ENCODE data around the gene CCDC77.

The CCDC77 gene

DNA sequence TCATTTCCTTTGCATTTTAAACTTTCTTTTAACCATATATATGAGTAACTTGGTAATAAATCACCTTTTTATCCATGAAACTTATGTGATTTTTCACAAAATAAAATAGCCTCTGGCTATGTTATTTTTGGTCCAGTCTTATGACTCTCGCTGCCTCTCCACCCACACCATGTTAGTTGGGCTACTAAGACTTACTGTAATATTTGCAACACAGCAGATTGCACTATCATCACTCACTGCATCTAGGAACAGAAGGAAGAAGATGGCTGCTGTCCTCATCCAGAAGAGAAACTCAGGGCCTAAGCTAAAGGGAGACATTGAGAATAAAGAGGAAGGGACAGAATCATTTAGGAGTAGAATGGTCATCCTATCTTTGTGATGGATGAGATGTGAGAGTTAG lies 45.7 kb downstream of the CCDC77 start:
- intact Hi-C loops (cut with DNase I; ENCODE audit: low total_unique reads), result no loop called here
- H3K27me3 ChIP-seq, result no peaks in the 10 kb centered on the region
- no peaks in the 10 kb centered on the region for H3K36me3 ChIP-seq
- H3K27ac ChIP-seq, result no peak overlapping the region
- no peaks in the 10 kb centered on the region for H3K4me1 ChIP-seq
- TF ChIP-seq, protein P1, sequence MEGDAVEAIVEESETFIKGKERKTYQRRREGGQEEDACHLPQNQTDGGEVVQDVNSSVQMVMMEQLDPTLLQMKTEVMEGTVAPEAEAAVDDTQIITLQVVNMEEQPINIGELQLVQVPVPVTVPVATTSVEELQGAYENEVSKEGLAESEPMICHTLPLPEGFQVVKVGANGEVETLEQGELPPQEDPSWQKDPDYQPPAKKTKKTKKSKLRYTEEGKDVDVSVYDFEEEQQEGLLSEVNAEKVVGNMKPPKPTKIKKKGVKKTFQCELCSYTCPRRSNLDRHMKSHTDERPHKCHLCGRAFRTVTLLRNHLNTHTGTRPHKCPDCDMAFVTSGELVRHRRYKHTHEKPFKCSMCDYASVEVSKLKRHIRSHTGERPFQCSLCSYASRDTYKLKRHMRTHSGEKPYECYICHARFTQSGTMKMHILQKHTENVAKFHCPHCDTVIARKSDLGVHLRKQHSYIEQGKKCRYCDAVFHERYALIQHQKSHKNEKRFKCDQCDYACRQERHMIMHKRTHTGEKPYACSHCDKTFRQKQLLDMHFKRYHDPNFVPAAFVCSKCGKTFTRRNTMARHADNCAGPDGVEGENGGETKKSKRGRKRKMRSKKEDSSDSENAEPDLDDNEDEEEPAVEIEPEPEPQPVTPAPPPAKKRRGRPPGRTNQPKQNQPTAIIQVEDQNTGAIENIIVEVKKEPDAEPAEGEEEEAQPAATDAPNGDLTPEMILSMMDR (IDR thresholded peaks at IDR 0.05), result no peak
- H3K4me3 ChIP-seq, result no peak overlapping the region
- H3K9me3 ChIP-seq, result no peaks in the 10 kb centered on the region
- no peak for DNase-seq

DNA sequence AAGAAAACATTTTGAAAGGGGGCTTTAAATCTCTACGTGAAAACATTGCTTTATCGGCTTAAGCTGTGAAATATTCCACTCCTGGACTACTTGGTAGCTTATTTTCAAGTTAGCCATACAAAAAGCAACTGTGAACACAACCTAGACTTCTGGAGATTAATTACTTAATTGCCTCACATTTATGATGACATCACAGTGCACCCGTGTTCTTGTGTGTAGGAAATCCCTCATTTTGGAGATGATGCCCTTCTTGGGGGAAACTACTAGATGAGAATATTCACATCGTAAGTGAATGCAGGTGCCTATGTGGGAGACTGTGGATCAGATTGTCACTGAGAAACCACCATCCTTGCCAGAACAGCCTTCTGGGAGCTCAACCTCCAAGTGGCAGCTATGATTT lies 47.8 kb downstream of the CCDC77 start:
- no peak for DNase-seq
- Histone ChIP-seq H3K36me3 (no peaks in the 10 kb centered on the region), H3K4me1 (peaks cover 0 to 4% (median 1%) of the 10 kb centered on the region in 4 donors), H3K27me3 (no peaks in the 10 kb centered on the region), H3K27ac (no peak overlapping the region), H3K4me3 (no peak overlapping the region), H3K9me3 (no peaks in the 10 kb centered on the region)
- intact Hi-C loops (cut with DNase I; ENCODE audit: low total_unique reads), result no loop called here
- TF ChIP-seq, protein P1 (IDR thresholded peaks at IDR 0.05), result no peak

DNA sequence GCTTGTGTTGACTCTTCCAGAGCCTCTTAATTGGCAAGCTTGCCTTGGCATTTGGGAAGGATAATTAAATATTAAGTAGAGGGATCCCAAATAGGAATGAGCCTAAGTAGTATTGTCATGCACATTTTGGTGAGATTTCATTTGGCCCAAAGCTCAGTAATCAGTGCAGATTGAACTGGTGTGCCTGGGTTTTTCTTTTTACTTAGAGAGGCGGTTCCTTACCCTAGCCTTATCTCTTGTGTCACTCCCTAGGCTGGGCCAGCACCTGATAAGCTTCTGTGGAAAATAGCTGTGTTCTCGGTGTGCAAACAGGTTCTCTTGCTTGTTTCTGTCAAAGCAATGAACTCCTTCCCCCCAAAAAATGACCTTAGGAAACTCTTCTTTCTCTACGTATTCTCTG lies 49.0 kb downstream of the CCDC77 start:
- Histone ChIP-seq H3K36me3 (no peaks in the 10 kb centered on the region), H3K9me3 (no peaks in the 10 kb centered on the region), H3K4me3 (no peak overlapping the region), H3K4me1 (peaks cover 0 to 4% (median 1%) of the 10 kb centered on the region in 4 donors), H3K27me3 (no peaks in the 10 kb centered on the region), H3K27ac (no peak overlapping the region)
- TF ChIP-seq, protein P1 (IDR thresholded peaks at IDR 0.05), result no peak
- intact Hi-C loops (cut with DNase I; ENCODE audit: low total_unique reads), result loop anchor here (5.0 kb wide), 1 partner anchor 52 kb away; no protein-coding TSS in a partner anchor
- DNase-seq, result no peak

DNA sequence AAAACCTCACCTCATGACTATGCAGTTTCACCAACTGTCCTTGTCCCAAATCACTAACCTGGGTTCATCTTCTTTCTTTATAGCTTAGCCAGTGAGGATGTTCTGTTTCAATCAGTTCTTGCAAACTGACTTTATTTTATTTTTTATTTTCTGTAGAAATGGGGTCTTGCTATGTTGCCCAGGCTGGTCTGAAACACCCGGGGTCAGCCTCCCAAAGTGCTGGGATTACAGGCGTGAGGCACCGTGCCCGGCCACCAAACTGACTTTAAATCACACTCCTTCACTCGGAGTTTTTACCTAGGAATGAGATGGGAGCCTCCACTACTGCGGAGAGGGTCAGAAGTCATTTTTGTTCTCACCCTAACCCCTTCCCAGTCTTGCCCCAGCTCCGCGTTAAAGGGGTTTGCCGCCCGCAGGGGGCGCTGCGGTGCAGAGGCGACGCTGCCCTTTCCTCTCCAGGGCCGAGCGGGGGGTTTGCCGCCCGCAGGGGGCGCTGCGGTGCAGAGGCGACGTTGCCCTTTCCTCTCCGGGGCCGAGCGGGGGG lies 51.3 kb downstream of the CCDC77 start:
- intact Hi-C loops (cut with DNase I; ENCODE audit: low total_unique reads), result loop anchor here (2.0 to 5.0 kb wide), 2 partner anchors 50 to 94 kb away; no protein-coding TSS in a partner anchor
- no peak overlapping the region for H3K27ac ChIP-seq
- no peaks in the 10 kb centered on the region for H3K9me3 ChIP-seq
- TF ChIP-seq, protein P1 (IDR thresholded peaks at IDR 0.05), result peak in 1 of 2 experiments; percentile 33
- no peak overlapping the region for H3K4me3 ChIP-seq
- peaks cover 0 to 4% (median 1%) of the 10 kb centered on the region in 4 donors for H3K4me1 ChIP-seq
- H3K27me3 ChIP-seq, result no peaks in the 10 kb centered on the region
- no peak for DNase-seq
- no peaks in the 10 kb centered on the region for H3K36me3 ChIP-seq

DNA sequence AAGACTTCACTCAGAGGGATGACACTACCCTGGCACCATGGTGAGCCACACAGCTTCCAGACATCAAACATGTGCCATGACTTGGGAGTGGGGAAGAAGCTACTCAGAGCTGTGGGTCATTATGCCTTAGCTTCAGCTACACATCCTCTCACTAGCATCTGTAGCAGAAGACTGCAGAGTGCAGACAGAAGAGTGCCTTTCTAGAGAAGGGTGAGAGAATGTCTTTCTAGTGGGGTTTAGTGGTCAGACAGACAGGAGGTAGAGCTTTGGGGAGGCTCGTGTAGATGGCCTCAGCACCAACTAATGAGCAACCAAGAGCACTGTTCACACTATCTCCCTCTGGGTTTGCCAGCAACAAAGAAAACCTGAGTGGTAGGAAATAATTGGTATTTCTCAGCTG lies 53.4 kb downstream of the CCDC77 start:
- Histone ChIP-seq H3K4me3 (no peak overlapping the region), H3K9me3 (no peaks in the 10 kb centered on the region), H3K27me3 (no peaks in the 10 kb centered on the region), H3K4me1 (peaks cover 0 to 9% (median 1%) of the 10 kb centered on the region in 4 donors), H3K27ac (no peak overlapping the region), H3K36me3 (no peaks in the 10 kb centered on the region)
- intact Hi-C loops (cut with DNase I; ENCODE audit: low total_unique reads), result loop anchor here (5.0 kb wide), 1 partner anchor 47 kb away; no protein-coding TSS in a partner anchor
- DNase-seq, result no peak
- TF ChIP-seq, protein P1 (IDR thresholded peaks at IDR 0.05), result no peak
